ENCODE results near the gene EHD1. TPM values are rescaled to one million over a fixed set of nuclear protein-coding genes. Genes with fewer than 3 reads are reported as not detected.

The EHD1 gene
- total RNA-seq, 2 experiments from 2014 or later, result 101 to 153 TPM

- Histone ChIP-seq H3K4me1 (ENCODE audit: insufficient read depth, low read length, poor library complexity, severe bottlenecking) (peaks cover 76% of the 10 kb centered on the region), H2AFZ (ENCODE audit: low read length) (no peak overlapping the region), H3K9me2 (ENCODE audit: insufficient read depth, low read length) (no peaks in the 10 kb centered on the region), H3K4me2 (ENCODE audit: low read length) (peak overlapping the region; percentile 96), H3K27ac (ENCODE audit: low read depth, low read length, poor library complexity, severe bottlenecking) (peak overlapping the region; percentile 97), H3K79me2 (ENCODE audit: insufficient read depth, low read depth, low read length) (peaks cover 82% of the 10 kb centered on the region), H3K9me3 (ENCODE audit: low read length) (no peaks in the 10 kb centered on the region), H4K20me1 (ENCODE audit: insufficient read depth, low read length) (peaks cover 31% of the 10 kb centered on the region; the same call in 1 of the 2 replicates), H3K36me3 (ENCODE audit: insufficient read depth, low read length) (peaks cover 60% of the 10 kb centered on the region), H3K4me3 (ENCODE audit: low read depth, low read length, poor library complexity, severe bottlenecking) (peak overlapping the region; percentile 89)
- TF ChIP-seq EZH2phosphoT487 (IDR thresholded peaks at IDR 0.05; ENCODE audit: borderline replicate concordance, low read depth, low read length) (no peak), CTCF (conservative IDR thresholded peaks at IDR 0.05; ENCODE audit: low read length) (no peak; the same call in 1 of the 2 replicates)
- no TSS peak for BruUV-seq (replicated peaks)
- peak; percentile 66 for DNase-seq (ENCODE audit: low spot score)
- ChIA-PET POLR2A (interaction anchor here (1.6 to 8.8 kb wide), 3 partner anchors 13 to 25 kb away, joined by 4 to 115 read pairs (median 90); no protein-coding TSS in a partner anchor), CTCF (ENCODE audit: unreplicated experiment) (interaction anchor here (0.8 to 1.8 kb wide), 7 partner anchors 8 to 27 kb away, joined by 3 to 7 read pairs (median 4); no protein-coding TSS in a partner anchor)
- intact Hi-C loops (cut with micrococcal nuclease; ENCODE audit: unreplicated experiment), result loop anchor here (1.0 to 5.0 kb wide), 4 partner anchors 17 to 133 kb away; partner anchors contain the start of genes RASGRP2 and SF1
Observed at GRCh38 chr11:64875369-64876228, 2.8 kb downstream of the EHD1 start.

GRCh38 chr11:64874308-64875240, 3.8 kb downstream of the EHD1 start:
- Histone ChIP-seq H3K4me2 (ENCODE audit: low read length) (peak overlapping the region; percentile 96), H3K4me3 (ENCODE audit: low read depth, low read length, poor library complexity, severe bottlenecking) (peak overlapping the region; percentile 89), H4K20me1 (ENCODE audit: insufficient read depth, low read length) (peaks cover 31% of the 10 kb centered on the region; the same call in 1 of the 2 replicates), H3K9me3 (ENCODE audit: low read length) (no peaks in the 10 kb centered on the region), H2AFZ (ENCODE audit: low read length) (no peak overlapping the region), H3K9me2 (ENCODE audit: insufficient read depth, low read length) (no peaks in the 10 kb centered on the region), H3K36me3 (ENCODE audit: insufficient read depth, low read length) (peaks cover 70% of the 10 kb centered on the region), H3K79me2 (ENCODE audit: insufficient read depth, low read depth, low read length) (peaks cover 89% of the 10 kb centered on the region), H3K4me1 (ENCODE audit: insufficient read depth, low read length, poor library complexity, severe bottlenecking) (peaks cover 76% of the 10 kb centered on the region), H3K27ac (ENCODE audit: low read depth, low read length, poor library complexity, severe bottlenecking) (peak overlapping the region; percentile 97)
- no peak for TF ChIP-seq EZH2phosphoT487 (IDR thresholded peaks at IDR 0.05; ENCODE audit: borderline replicate concordance, low read depth, low read length)
- TF ChIP-seq CTCF (conservative IDR thresholded peaks at IDR 0.05; ENCODE audit: low read length), result no peak
- BruUV-seq (replicated peaks), result no TSS peak
- peak; percentile 69 for DNase-seq (ENCODE audit: low spot score)
- intact Hi-C loops (cut with micrococcal nuclease; ENCODE audit: unreplicated experiment), result loop anchor here (5.0 kb wide), 1 partner anchor 132 kb away; the partner anchor contains the start of gene RASGRP2
- POLR2A ChIA-PET, result interaction anchor here (0.6 to 8.8 kb wide), 3 partner anchors 13 to 24 kb away, joined by 4 to 115 read pairs (median 90); no protein-coding TSS in a partner anchor
- CTCF ChIA-PET (ENCODE audit: unreplicated experiment), result interaction anchor here (0.8 to 1.8 kb wide), 7 partner anchors 9 to 25 kb away, joined by 3 to 7 read pairs (median 4); no protein-coding TSS in a partner anchor

All from OCI-LY7 (cell line).